Measurements from ENCODE around the gene LDLR.

DNA sequence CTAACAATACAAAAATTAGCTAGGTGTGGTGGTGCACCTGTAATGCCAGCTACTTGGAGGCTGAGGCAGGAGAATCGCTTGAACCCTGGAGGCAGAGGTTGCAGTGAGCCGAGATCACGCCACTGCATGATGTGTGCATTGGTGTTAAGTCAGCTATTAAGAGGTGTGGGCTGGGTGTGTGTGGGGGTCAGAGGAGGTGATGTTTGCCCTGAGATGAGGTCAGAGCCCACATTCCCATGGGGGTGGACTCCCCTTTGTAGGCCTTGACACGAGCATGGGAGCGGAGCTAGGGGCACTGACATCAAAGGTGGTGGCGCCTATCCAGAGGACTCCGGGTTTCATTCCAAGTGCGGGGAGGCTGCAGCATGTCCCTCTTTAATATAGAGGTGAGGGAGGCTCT is 34.6 kb upstream of the LDLR start:
- TF ChIP-seq, protein P1, sequence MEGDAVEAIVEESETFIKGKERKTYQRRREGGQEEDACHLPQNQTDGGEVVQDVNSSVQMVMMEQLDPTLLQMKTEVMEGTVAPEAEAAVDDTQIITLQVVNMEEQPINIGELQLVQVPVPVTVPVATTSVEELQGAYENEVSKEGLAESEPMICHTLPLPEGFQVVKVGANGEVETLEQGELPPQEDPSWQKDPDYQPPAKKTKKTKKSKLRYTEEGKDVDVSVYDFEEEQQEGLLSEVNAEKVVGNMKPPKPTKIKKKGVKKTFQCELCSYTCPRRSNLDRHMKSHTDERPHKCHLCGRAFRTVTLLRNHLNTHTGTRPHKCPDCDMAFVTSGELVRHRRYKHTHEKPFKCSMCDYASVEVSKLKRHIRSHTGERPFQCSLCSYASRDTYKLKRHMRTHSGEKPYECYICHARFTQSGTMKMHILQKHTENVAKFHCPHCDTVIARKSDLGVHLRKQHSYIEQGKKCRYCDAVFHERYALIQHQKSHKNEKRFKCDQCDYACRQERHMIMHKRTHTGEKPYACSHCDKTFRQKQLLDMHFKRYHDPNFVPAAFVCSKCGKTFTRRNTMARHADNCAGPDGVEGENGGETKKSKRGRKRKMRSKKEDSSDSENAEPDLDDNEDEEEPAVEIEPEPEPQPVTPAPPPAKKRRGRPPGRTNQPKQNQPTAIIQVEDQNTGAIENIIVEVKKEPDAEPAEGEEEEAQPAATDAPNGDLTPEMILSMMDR (IDR thresholded peaks at IDR 0.05), result no peak
- no peak for TF ChIP-seq EP300 (IDR thresholded peaks at IDR 0.05)
- no peak for TF ChIP-seq POLR2AphosphoS5 (IDR thresholded peaks at IDR 0.05)

Measured in sigmoid colon (tissue), 4 donors.